Colonic mucosa (tissue), 4 donors: ENCODE measurements around the gene STARD13. TPM values are rescaled to one million over a fixed set of nuclear protein-coding genes. Genes with fewer than 3 reads are reported as not detected.
A peak's percentile ranks its signal among the peaks of the same experiment; 100 is the strongest.

Experiments used
- DNase-seq: peaks from one replicate; pipeline ENCODE4 v3.0.0-alpha.2; 2020
- H3K27ac ChIP-seq: fragments of 200-600 bp; one replicate; pipeline ENCODE4 v1.8.0; 2021
- H3K27me3 ChIP-seq: fragments of 200-600 bp; one replicate; pipeline ENCODE4 v1.8.0; 2021
- H3K36me3 ChIP-seq: fragments of 200-600 bp; one replicate; pipeline ENCODE4 v1.8.0; 2021
- H3K4me1 ChIP-seq: fragments of 200-600 bp; one replicate; pipeline ENCODE4 v1.8.0; 2021; ENCODE audit warnings: mild to moderate bottlenecking
- H3K4me3 ChIP-seq: fragments of 200-600 bp; one replicate; pipeline ENCODE4 v1.8.0; 2021
- H3K9ac ChIP-seq, 2 donors: one replicate each; pipeline ENCODE4 v1.7.0; 2013; ENCODE audit warnings: control low read depth in 2 of 2, low read depth in 2 of 2, low read length in 2 of 2
- H3K9me3 ChIP-seq: fragments of 200-600 bp; one replicate; pipeline ENCODE4 v1.8.0; 2021
- CTCF ChIP-seq: fragments of 200-600 bp; IDR thresholded peaks from one replicate; pipeline ENCODE4 v1.8.0; 2022; ENCODE audit warnings: antibody characterized with exemption, mild to moderate bottlenecking
- intact Hi-C: fragments of 100-400 bp; cut with DNase I; formaldehyde crosslinking; loops from one replicate; pipeline ENCODE4 v1.14.1; 2022
- total RNA-seq, 2 donors: library from RNA; stranded (reverse); fragmentation: NEBNext Ultra II Directional in 1 of 2; extraction: Animal tissue kit (Norgen Biotek cat#: 25700) in 1 of 2; gene quantifications; one replicate each; pipeline ENCODE4 v1.2.1, GENCODE V29; 2021
- donor health status: healthy.
- donor health status: DM: no; HTN: no; CAD: no.
- donor health status: DM: no; HTN: no; CAD: no.

STARD13 gene
- total RNA-seq, 2 donors from 2014 or later = 21.3 to 30.2 TPM

- intact Hi-C loops = no loop called here
- Histone ChIP-seq H3K4me1 (peaks cover 2% of the 10 kb centered on the region), H3K27ac (no peak overlapping the region)
Measured at GRCh38 chr13:33202644-33203169, 82.8 kb downstream of the STARD13 start.

GRCh38 chr13:33201659-33202058 lies 83.9 kb downstream of the STARD13 start:
- Histone ChIP-seq H3K9ac (no peak overlapping the region), H3K9me3 (no peaks in the 10 kb centered on the region), H3K27ac (no peak overlapping the region), H3K4me3 (no peak overlapping the region), H3K4me1 (no peaks in the 10 kb centered on the region), H3K27me3 (no peaks in the 10 kb centered on the region), H3K36me3 (no peaks in the 10 kb centered on the region)
- no peak for DNase-seq
- intact Hi-C loops = no loop called here
- no peak for TF ChIP-seq CTCF

More at GRCh38 chr13:33202644-33203169, 82.8 kb downstream of the STARD13 start:
- H3K9ac ChIP-seq = no peak overlapping the region
- no peak for TF ChIP-seq CTCF
- no peaks in the 10 kb centered on the region for H3K36me3 ChIP-seq
- DNase-seq = no peak
- H3K27me3 ChIP-seq = no peaks in the 10 kb centered on the region
- H3K4me3 ChIP-seq = no peak overlapping the region
- no peaks in the 10 kb centered on the region for H3K9me3 ChIP-seq

GRCh38 chr13:33199289-33199850 lies 86.2 kb downstream of the STARD13 start:
- no peak for DNase-seq
- Histone ChIP-seq H3K9ac (no peak overlapping the region), H3K9me3 (no peaks in the 10 kb centered on the region), H3K36me3 (no peaks in the 10 kb centered on the region), H3K4me1 (no peaks in the 10 kb centered on the region), H3K27ac (no peak overlapping the region), H3K4me3 (no peak overlapping the region), H3K27me3 (no peaks in the 10 kb centered on the region)
- intact Hi-C loops = no loop called here
- TF ChIP-seq CTCF = no peak

- no peaks in the 10 kb centered on the region for H3K27me3 ChIP-seq
- H3K4me1 ChIP-seq = no peaks in the 10 kb centered on the region
- no peaks in the 10 kb centered on the region for H3K36me3 ChIP-seq
- no peak overlapping the region for H3K4me3 ChIP-seq
- TF ChIP-seq CTCF = no peak
- H3K9ac ChIP-seq = no peak overlapping the region
- intact Hi-C loops = no loop called here
- H3K9me3 ChIP-seq = no peaks in the 10 kb centered on the region
- DNase-seq = no peak
- H3K27ac ChIP-seq = peak overlapping the region; percentile 3
Measured at GRCh38 chr13:33197541-33197971, 88.0 kb downstream of the STARD13 start.

GRCh38 chr13:33196767-33197166 lies 88.8 kb downstream of the STARD13 start:
- no peaks in the 10 kb centered on the region for H3K4me1 ChIP-seq
- no peak overlapping the region for H3K9ac ChIP-seq
- no peak for TF ChIP-seq CTCF
- no peak overlapping the region for H3K27ac ChIP-seq
- H3K27me3 ChIP-seq = no peaks in the 10 kb centered on the region
- no peak for DNase-seq
- H3K9me3 ChIP-seq = no peaks in the 10 kb centered on the region
- H3K36me3 ChIP-seq = no peaks in the 10 kb centered on the region
- H3K4me3 ChIP-seq = no peak overlapping the region
- intact Hi-C loops = no loop called here
